ENCODE measurements around the gene PHACTR1. TPM values are rescaled to one million over a fixed set of nuclear protein-coding genes. Genes with fewer than 3 reads are reported as not detected.

Gene PHACTR1
- total RNA-seq, 1 donor from 2014 or later, result 8.5 TPM

DNA sequence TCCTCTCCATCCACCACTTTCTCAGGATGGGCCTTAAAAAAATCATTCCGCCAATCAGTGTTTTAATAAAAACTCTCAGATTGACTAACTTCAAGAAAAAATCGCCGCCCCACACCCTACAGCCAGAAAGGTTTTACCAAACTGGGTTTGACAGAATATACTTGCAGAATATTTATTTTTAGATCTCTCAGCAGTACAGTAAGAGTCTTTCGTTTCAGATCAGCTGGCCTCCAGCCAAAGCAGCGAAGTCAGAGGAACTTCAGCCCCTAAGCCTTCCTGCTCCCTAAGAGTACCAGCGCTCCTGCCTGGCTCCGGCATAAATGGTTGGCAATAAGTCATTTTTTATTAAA lies 587.1 kb downstream of the PHACTR1 start:
- Histone ChIP-seq H3K79me2 (ENCODE audit: insufficient read depth, low read length) (peaks cover 2% of the 10 kb centered on the region), H3K9me3 (ENCODE audit: insufficient read depth, low read depth, low read length) (no peaks in the 10 kb centered on the region), H3K4me2 (ENCODE audit: low read length) (peak overlapping the region; percentile 66), H3K36me3 (ENCODE audit: insufficient read depth, low read length) (peaks cover 18% of the 10 kb centered on the region), H4K20me1 (ENCODE audit: insufficient read depth, low read length) (peaks cover 8% of the 10 kb centered on the region), H3K27me3 (ENCODE audit: insufficient read depth, low read length) (no peaks in the 10 kb centered on the region), H3K4me3 (ENCODE audit: insufficient read depth, low read depth, low read length) (no peak overlapping the region), H3K9ac (ENCODE audit: low read length) (peak overlapping the region; percentile 61), H3K27ac (ENCODE audit: low read depth, low read length) (peak overlapping the region; percentile 72), H2AFZ (ENCODE audit: low read depth, low read length) (no peak overlapping the region), H3K4me1 (ENCODE audit: insufficient read depth, low read length) (peaks cover 30% of the 10 kb centered on the region)
- DNase-seq (ENCODE audit: low read depth) (peak; percentile 64), FAIRE-seq (no peak)
- Mint-ChIP-seq H3K4me1 (ENCODE audit: low read depth, unreplicated experiment) (peaks cover 27% of the 10 kb centered on the region), H3K4me3 (ENCODE audit: unreplicated experiment) (peak overlapping the region; percentile 25), H3K9me3 (ENCODE audit: unreplicated experiment) (no peaks in the 10 kb centered on the region), H3K36me3 (ENCODE audit: low read depth, unreplicated experiment) (peaks cover 31% of the 10 kb centered on the region), H3K27ac (ENCODE audit: unreplicated experiment) (peak overlapping the region; percentile 99), H3K27me3 (ENCODE audit: low read depth, unreplicated experiment) (no peaks in the 10 kb centered on the region)
- TF ChIP-seq, protein P1, sequence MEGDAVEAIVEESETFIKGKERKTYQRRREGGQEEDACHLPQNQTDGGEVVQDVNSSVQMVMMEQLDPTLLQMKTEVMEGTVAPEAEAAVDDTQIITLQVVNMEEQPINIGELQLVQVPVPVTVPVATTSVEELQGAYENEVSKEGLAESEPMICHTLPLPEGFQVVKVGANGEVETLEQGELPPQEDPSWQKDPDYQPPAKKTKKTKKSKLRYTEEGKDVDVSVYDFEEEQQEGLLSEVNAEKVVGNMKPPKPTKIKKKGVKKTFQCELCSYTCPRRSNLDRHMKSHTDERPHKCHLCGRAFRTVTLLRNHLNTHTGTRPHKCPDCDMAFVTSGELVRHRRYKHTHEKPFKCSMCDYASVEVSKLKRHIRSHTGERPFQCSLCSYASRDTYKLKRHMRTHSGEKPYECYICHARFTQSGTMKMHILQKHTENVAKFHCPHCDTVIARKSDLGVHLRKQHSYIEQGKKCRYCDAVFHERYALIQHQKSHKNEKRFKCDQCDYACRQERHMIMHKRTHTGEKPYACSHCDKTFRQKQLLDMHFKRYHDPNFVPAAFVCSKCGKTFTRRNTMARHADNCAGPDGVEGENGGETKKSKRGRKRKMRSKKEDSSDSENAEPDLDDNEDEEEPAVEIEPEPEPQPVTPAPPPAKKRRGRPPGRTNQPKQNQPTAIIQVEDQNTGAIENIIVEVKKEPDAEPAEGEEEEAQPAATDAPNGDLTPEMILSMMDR (IDR thresholded peaks at IDR 0.05; ENCODE audit: insufficient read depth, low read depth, low read length), result no peak
- TF ChIP-seq EZH2 (IDR thresholded peaks at IDR 0.05; ENCODE audit: insufficient read depth, low read length), result no peak

DNA sequence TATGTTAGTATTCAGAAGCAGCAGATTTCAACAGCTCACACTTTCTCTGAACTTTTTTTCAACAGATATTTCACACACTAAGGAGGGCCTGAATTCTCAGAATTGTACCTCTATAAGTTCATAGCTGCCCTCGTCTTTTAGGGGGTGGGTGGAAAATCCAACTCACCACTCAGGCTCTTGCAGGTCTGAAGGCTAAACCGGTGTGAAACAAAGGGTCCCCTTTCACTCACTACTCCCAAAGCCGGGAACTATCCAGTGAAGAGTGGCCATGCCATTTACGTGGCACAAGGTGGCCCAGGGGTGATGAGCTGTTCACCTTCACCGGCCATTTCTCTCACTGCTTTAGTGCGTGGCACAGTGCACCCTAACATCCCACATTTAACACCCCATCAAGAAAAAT lies 587.5 kb downstream of the PHACTR1 start:
- Histone ChIP-seq H3K27ac (ENCODE audit: low read depth, low read length) (peak overlapping the region; percentile 72), H3K4me3 (ENCODE audit: insufficient read depth, low read depth, low read length) (no peak overlapping the region), H3K9ac (ENCODE audit: low read length) (no peak overlapping the region), H3K79me2 (ENCODE audit: insufficient read depth, low read length) (peaks cover 2% of the 10 kb centered on the region), H3K4me1 (ENCODE audit: insufficient read depth, low read length) (peaks cover 30% of the 10 kb centered on the region), H3K9me3 (ENCODE audit: insufficient read depth, low read depth, low read length) (no peaks in the 10 kb centered on the region), H4K20me1 (ENCODE audit: insufficient read depth, low read length) (peaks cover 8% of the 10 kb centered on the region), H3K4me2 (ENCODE audit: low read length) (peak overlapping the region; percentile 13), H2AFZ (ENCODE audit: low read depth, low read length) (no peak overlapping the region), H3K36me3 (ENCODE audit: insufficient read depth, low read length) (peaks cover 21% of the 10 kb centered on the region), H3K27me3 (ENCODE audit: insufficient read depth, low read length) (no peaks in the 10 kb centered on the region)
- peak; percentile 13 for DNase-seq (ENCODE audit: low read depth)
- TF ChIP-seq, protein P1 (IDR thresholded peaks at IDR 0.05; ENCODE audit: insufficient read depth, low read depth, low read length), result no peak
- no peak for TF ChIP-seq EZH2 (IDR thresholded peaks at IDR 0.05; ENCODE audit: insufficient read depth, low read length)
- Mint-ChIP-seq H3K27ac (ENCODE audit: unreplicated experiment) (peak overlapping the region; percentile 99), H3K27me3 (ENCODE audit: low read depth, unreplicated experiment) (no peaks in the 10 kb centered on the region), H3K9me3 (ENCODE audit: unreplicated experiment) (no peaks in the 10 kb centered on the region), H3K36me3 (ENCODE audit: low read depth, unreplicated experiment) (peaks cover 33% of the 10 kb centered on the region), H3K4me1 (ENCODE audit: low read depth, unreplicated experiment) (peaks cover 27% of the 10 kb centered on the region), H3K4me3 (ENCODE audit: unreplicated experiment) (no peak overlapping the region)
- FAIRE-seq, result no peak

DNA sequence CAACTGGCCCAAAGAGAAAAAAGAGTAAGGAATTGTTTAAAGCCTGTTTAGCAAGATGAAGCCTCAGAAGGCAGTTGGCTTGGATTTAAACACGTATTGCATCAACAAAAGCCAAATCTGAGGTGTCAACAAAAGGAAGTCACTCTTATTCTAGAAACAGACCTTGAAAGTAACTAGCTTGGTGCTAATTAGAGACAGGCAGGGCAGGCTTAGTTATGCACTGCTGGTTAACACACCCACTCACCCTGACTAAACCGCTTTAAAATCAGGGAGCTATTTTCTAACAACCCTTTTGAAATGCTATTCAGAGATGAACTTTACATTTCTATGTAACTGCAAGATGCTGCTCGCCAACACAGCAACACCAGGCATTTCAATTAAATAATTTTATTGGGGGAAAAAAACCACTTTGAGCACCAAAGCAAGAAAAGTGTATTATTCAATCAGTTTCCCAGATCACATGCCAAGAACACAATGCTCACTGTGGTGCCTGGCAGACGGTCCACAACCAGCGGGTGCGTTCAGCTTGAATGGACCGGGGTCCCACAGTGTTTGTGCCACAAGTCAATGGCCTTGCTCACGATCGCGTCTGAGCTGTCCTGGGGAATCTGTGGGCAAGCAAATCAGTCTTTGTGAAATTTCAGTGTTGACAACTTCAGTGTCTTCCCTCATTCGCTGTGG lies 588.2 kb downstream of the PHACTR1 start:
- Histone ChIP-seq H3K4me3 (ENCODE audit: insufficient read depth, low read depth, low read length) (no peak overlapping the region), H3K4me2 (ENCODE audit: low read length) (no peak overlapping the region), H3K4me1 (ENCODE audit: insufficient read depth, low read length) (peaks cover 30% of the 10 kb centered on the region), H3K27ac (ENCODE audit: low read depth, low read length) (peak overlapping the region; percentile 72), H3K36me3 (ENCODE audit: insufficient read depth, low read length) (peaks cover 22% of the 10 kb centered on the region), H3K9ac (ENCODE audit: low read length) (no peak overlapping the region), H3K79me2 (ENCODE audit: insufficient read depth, low read length) (peaks cover 2% of the 10 kb centered on the region), H3K27me3 (ENCODE audit: insufficient read depth, low read length) (no peaks in the 10 kb centered on the region), H3K9me3 (ENCODE audit: insufficient read depth, low read depth, low read length) (no peaks in the 10 kb centered on the region), H4K20me1 (ENCODE audit: insufficient read depth, low read length) (peaks cover 8% of the 10 kb centered on the region), H2AFZ (ENCODE audit: low read depth, low read length) (no peak overlapping the region)
- Mint-ChIP-seq H3K36me3 (ENCODE audit: low read depth, unreplicated experiment) (peaks cover 29% of the 10 kb centered on the region), H3K9me3 (ENCODE audit: unreplicated experiment) (no peaks in the 10 kb centered on the region), H3K4me3 (ENCODE audit: unreplicated experiment) (no peak overlapping the region), H3K27ac (ENCODE audit: unreplicated experiment) (no peak overlapping the region), H3K27me3 (ENCODE audit: low read depth, unreplicated experiment) (no peaks in the 10 kb centered on the region), H3K4me1 (ENCODE audit: low read depth, unreplicated experiment) (peaks cover 27% of the 10 kb centered on the region)
- FAIRE-seq (no peak), DNase-seq (ENCODE audit: low read depth) (no peak)
- no peak for TF ChIP-seq EZH2 (IDR thresholded peaks at IDR 0.05; ENCODE audit: insufficient read depth, low read length)
- TF ChIP-seq, protein P1 (IDR thresholded peaks at IDR 0.05; ENCODE audit: insufficient read depth, low read depth, low read length), result no peak

All from astrocyte (in vitro differentiated cells and primary cell).